Transverse colon (tissue), 4 donors: Measurements from ENCODE around the gene EVI5L.

Source experiments
- POLR2A ChIP-seq: fragments of 450-650 bp; IDR thresholded peaks from one replicate; pipeline ENCODE4 v1.6.1; 2016; ENCODE audit warnings: antibody characterized with exemption, mild to moderate bottlenecking, moderate library complexity
- POLR2AphosphoS5 ChIP-seq, 3 donors: sonication (generic); formaldehyde crosslinking; IDR thresholded peaks; one replicate each; pipeline ENCODE4 v1.6.1; 2016; ENCODE audit warnings: antibody characterized with exemption in 3 of 3
- TF ChIP-seq, protein P1 (sequence below), 5 experiments: fragments of 200-600 bp in 3 of 5; fragments of 450-650 bp in 2 of 5; sonication (generic) in 3 of 5; IDR thresholded peaks; 1 replicate in 2 of 5; 2 replicates in 3 of 5; pipeline ENCODE4 v1.5.1; 2016 to 2017; ENCODE audit warnings: antibody characterized with exemption in 5 of 5, inconsistent platforms in 3 of 5, mild to moderate bottlenecking in 2 of 5, moderate library complexity in 1 of 5

- TF ChIP-seq, protein P1, sequence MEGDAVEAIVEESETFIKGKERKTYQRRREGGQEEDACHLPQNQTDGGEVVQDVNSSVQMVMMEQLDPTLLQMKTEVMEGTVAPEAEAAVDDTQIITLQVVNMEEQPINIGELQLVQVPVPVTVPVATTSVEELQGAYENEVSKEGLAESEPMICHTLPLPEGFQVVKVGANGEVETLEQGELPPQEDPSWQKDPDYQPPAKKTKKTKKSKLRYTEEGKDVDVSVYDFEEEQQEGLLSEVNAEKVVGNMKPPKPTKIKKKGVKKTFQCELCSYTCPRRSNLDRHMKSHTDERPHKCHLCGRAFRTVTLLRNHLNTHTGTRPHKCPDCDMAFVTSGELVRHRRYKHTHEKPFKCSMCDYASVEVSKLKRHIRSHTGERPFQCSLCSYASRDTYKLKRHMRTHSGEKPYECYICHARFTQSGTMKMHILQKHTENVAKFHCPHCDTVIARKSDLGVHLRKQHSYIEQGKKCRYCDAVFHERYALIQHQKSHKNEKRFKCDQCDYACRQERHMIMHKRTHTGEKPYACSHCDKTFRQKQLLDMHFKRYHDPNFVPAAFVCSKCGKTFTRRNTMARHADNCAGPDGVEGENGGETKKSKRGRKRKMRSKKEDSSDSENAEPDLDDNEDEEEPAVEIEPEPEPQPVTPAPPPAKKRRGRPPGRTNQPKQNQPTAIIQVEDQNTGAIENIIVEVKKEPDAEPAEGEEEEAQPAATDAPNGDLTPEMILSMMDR (IDR thresholded peaks at IDR 0.05) = no peak
- TF ChIP-seq POLR2AphosphoS5 (IDR thresholded peaks at IDR 0.05) (no peak), POLR2A (no peak)
Observed at GRCh38 chr19:7905859-7906258, 75.8 kb downstream of the EVI5L start.
